Esophagus squamous epithelium (tissue), 5 donors: ENCODE data around the gene ESPL1. TPM values are rescaled to one million over a fixed set of nuclear protein-coding genes. Genes with fewer than 3 reads are reported as not detected.

Experiments used
- DNase-seq: peaks from one replicate; lab custom pipeline; 2025; lab: John Stamatoyannopoulos, UW
- H3K27ac ChIP-seq, 4 donors: fragments of 200-600 bp; sonication (generic); one replicate each; pipeline ENCODE4 v1.5.1; 2016 to 2019; ENCODE audit warnings: mild to moderate bottlenecking in 1 of 4
- H3K27me3 ChIP-seq, 4 donors: fragments of 200-600 bp; sonication (generic); 1 replicate in 3 of 4; 2 replicates in 1 of 4; pipeline versions ENCODE4 v1.5.1 to v1.6.0; 2017 to 2021; ENCODE audit warnings: antibody characterized with exemption in 1 of 4
- H3K36me3 ChIP-seq, 3 donors: fragments of 200-600 bp; sonication (generic); one replicate each; pipeline ENCODE4 v1.5.1; 2016 to 2019
- H3K4me1 ChIP-seq, 3 donors: fragments of 200-600 bp; sonication (generic); one replicate each; pipeline ENCODE4 v1.5.1; 2017 to 2019
- H3K4me3 ChIP-seq, 4 donors: fragments of 200-600 bp; sonication (generic); 1 replicate in 3 of 4; 2 replicates in 1 of 4; pipeline ENCODE4 v1.5.1; 2016 to 2019; ENCODE audit warnings: mild to moderate bottlenecking in 2 of 4, moderate library complexity in 1 of 4
- H3K9me3 ChIP-seq, 3 donors: fragments of 200-600 bp; sonication (generic); one replicate each; pipeline ENCODE4 v1.5.1; 2016 to 2019
- CTCF ChIP-seq, 6 experiments: fragments of 450-650 bp in 4 of 6; fragments of 200-600 bp in 2 of 6; sonication (generic) in 2 of 6; IDR thresholded peaks; one replicate each; pipeline ENCODE4 v1.5.1; 2016 to 2019; ENCODE audit warnings: antibody characterized with exemption in 6 of 6, mild to moderate bottlenecking in 4 of 6, moderate library complexity in 4 of 6
- POLR2A ChIP-seq, 4 donors: fragments of 450-650 bp; IDR thresholded peaks; one replicate each; pipeline ENCODE4 v1.6.1; 2017; ENCODE audit warnings: antibody characterized with exemption in 4 of 4, mild to moderate bottlenecking in 4 of 4, moderate library complexity in 3 of 4
- WGBS, 2 donors: methylation state at CpG; one replicate each; pipeline ENCODE4 v1.1.5; 2018; 5-methylcytosine and 5-hydroxymethylcytosine counted together
- intact Hi-C: fragments of 100-400 bp; cut with DNase I; formaldehyde crosslinking; loops from one replicate; pipeline ENCODE4 v1.15.0; 2022
- total RNA-seq, 4 donors: library from RNA; depleted of rRNA; stranded (reverse); fragments of >200 nt; gene quantifications; one replicate each; pipeline ENCODE4 v1.1.0, GENCODE V29; 2016
- donor health status: DM: yes; HTN: yes; CAD: no.

The ESPL1 gene
- total RNA-seq, 4 donors from 2014 or later = 32.2 to 85.6 (median 48.0) TPM

GRCh38 chr12:53267306-53267998, 647 bp upstream of the ESPL1 start:
- intact Hi-C loops = no loop called here
- Histone ChIP-seq H3K36me3 (no peaks in the 10 kb centered on the region), H3K4me1 (peaks cover 10 to 37% (median 11%) of the 10 kb centered on the region in 3 donors), H3K27ac (peak overlapping the region in 3 of 4 donors; percentile 72 to 85 (median 73)), H3K27me3 (no peaks in the 10 kb centered on the region), H3K4me3 (peak overlapping the region; percentile 51 to 83 (median 60)), H3K9me3 (no peaks in the 10 kb centered on the region)
- TF ChIP-seq POLR2A (IDR thresholded peaks at IDR 0.05) (no peak), CTCF (IDR thresholded peaks at IDR 0.05) (no peak)
- DNase-seq = no peak
- 36 to 40% methylated on average over 18 of the region's 18 CpGs for WGBS, 2 donors

GRCh38 chr12:53268630-53269562, 797 bp downstream of the ESPL1 start:
- no peaks in the 10 kb centered on the region for H3K27me3 ChIP-seq
- peaks cover 10 to 47% (median 11%) of the 10 kb centered on the region in 3 donors for H3K4me1 ChIP-seq
- no peaks in the 10 kb centered on the region for H3K36me3 ChIP-seq
- H3K4me3 ChIP-seq = peak overlapping the region; percentile 51 to 83 (median 60)
- H3K27ac ChIP-seq = peak overlapping the region; percentile 44 to 85 (median 72)
- DNase-seq = no peak
- intact Hi-C loops = no loop called here
- no peaks in the 10 kb centered on the region for H3K9me3 ChIP-seq
- WGBS, 2 donors = 25 to 29% methylated on average over 9 to 10 of the region's 20 CpGs
- TF ChIP-seq CTCF (IDR thresholded peaks at IDR 0.05) (no peak), POLR2A (IDR thresholded peaks at IDR 0.05) (no peak)

GRCh38 chr12:53274445-53274844, 6.3 kb downstream of the ESPL1 start:
- intact Hi-C loops = no loop called here
- DNase-seq = no peak
- H3K36me3 ChIP-seq = peaks cover 0 to 2% (median 0%) of the 10 kb centered on the region in 3 donors
- H3K4me1 ChIP-seq = peaks cover 20 to 67% (median 23%) of the 10 kb centered on the region in 3 donors
- TF ChIP-seq CTCF (IDR thresholded peaks at IDR 0.05) (peak in 1 of 6 experiments; percentile 12), POLR2A (IDR thresholded peaks at IDR 0.05) (no peak)
- no peaks in the 10 kb centered on the region for H3K9me3 ChIP-seq
- 81 to 87% methylated on average over 5 of the region's 5 CpGs for WGBS, 2 donors
- no peaks in the 10 kb centered on the region for H3K27me3 ChIP-seq
- H3K27ac ChIP-seq = peak overlapping the region; percentile 57 to 81 (median 70)
- H3K4me3 ChIP-seq = no peak overlapping the region

- DNase-seq = no peak
These were observed 8.4 kb downstream of the ESPL1 start for GRCh38 chr12:53276511-53276910.

More at GRCh38 chr12:53276511-53276910, 8.4 kb downstream of the ESPL1 start:
- no peaks in the 10 kb centered on the region for H3K27me3 ChIP-seq
- H3K27ac ChIP-seq = peak overlapping the region in 2 of 4 donors; percentile 20 to 92
- H3K4me3 ChIP-seq = no peak overlapping the region
- WGBS, 2 donors = 87 to 98% methylated on average over 3 to 7 of the region's 11 CpGs
- peaks cover 23 to 69% (median 25%) of the 10 kb centered on the region in 3 donors for H3K4me1 ChIP-seq
- peaks cover 0 to 5% (median 3%) of the 10 kb centered on the region in 3 donors for H3K36me3 ChIP-seq
- H3K9me3 ChIP-seq = no peaks in the 10 kb centered on the region
- TF ChIP-seq POLR2A (IDR thresholded peaks at IDR 0.05) (no peak), CTCF (IDR thresholded peaks at IDR 0.05) (no peak)
- intact Hi-C loops = no loop called here
